Mucosa of stomach (tissue), 1 donor: ENCODE measurements around the gene TPCN1.

Experiments
- H3K27me3 ChIP-seq: one replicate; pipeline ENCODE4 v1.7.0; 2013; ENCODE audit warnings: mild to moderate bottlenecking, low read length; ENCODE audit not compliant: control insufficient read depth, insufficient read depth
- H3K36me3 ChIP-seq: one replicate; pipeline ENCODE4 v1.7.0; 2013; ENCODE audit warnings: low read length; ENCODE audit not compliant: control insufficient read depth, insufficient read depth
- H3K4me1 ChIP-seq: one replicate; pipeline ENCODE4 v1.7.0; 2013; ENCODE audit warnings: mild to moderate bottlenecking, low read length; ENCODE audit not compliant: control insufficient read depth, insufficient read depth
- H3K4me3 ChIP-seq: one replicate; pipeline ENCODE4 v1.7.0; 2013; ENCODE audit warnings: low read length
- H3K9ac ChIP-seq: one replicate; pipeline ENCODE4 v1.7.0; 2013; ENCODE audit warnings: mild to moderate bottlenecking, low read length, moderate library complexity
- H3K9me3 ChIP-seq: one replicate; pipeline ENCODE4 v1.7.0; 2013; ENCODE audit warnings: mild to moderate bottlenecking, low read length, moderate library complexity; ENCODE audit not compliant: control insufficient read depth
- donor health status: Pancreatic carcinoma.

Gene TPCN1

GRCh38 chr12:113221181-113221996, at the start of gene TPCN1:
TPCN1 (plus strand) TSS chr12:113221464; CDS start chr12:113226853, 5,389 bp downstream.
- Histone ChIP-seq H3K9ac (peak within 1 kb of the TSS; percentile 94), H3K9me3 (no peaks in the 10 kb centered on the region), H3K4me1 (peaks cover 24% of the 10 kb centered on the region), H3K27me3 (no peaks in the 10 kb centered on the region), H3K4me3 (peak within 1 kb of the TSS; percentile 86), H3K36me3 (no peaks in the 10 kb centered on the region)

GRCh38 chr12:113171543-113171942, 49.7 kb upstream of the TPCN1 start:
- no peaks in the 10 kb centered on the region for H3K9me3 ChIP-seq
- peaks cover 15% of the 10 kb centered on the region for H3K36me3 ChIP-seq
- H3K9ac ChIP-seq = no peak overlapping the region
- no peaks in the 10 kb centered on the region for H3K27me3 ChIP-seq
- H3K4me3 ChIP-seq = no peak overlapping the region
- no peaks in the 10 kb centered on the region for H3K4me1 ChIP-seq

- no peak overlapping the region for H3K4me3 ChIP-seq
- no peaks in the 10 kb centered on the region for H3K9me3 ChIP-seq
- H3K9ac ChIP-seq = no peak overlapping the region
- H3K27me3 ChIP-seq = no peaks in the 10 kb centered on the region
- H3K4me1 ChIP-seq = no peaks in the 10 kb centered on the region
- peaks cover 22% of the 10 kb centered on the region for H3K36me3 ChIP-seq
Measured at GRCh38 chr12:113172185-113172584, 49.1 kb upstream of the TPCN1 start.

- Histone ChIP-seq H3K36me3 (peaks cover 29% of the 10 kb centered on the region), H3K9me3 (no peaks in the 10 kb centered on the region), H3K4me3 (no peak overlapping the region), H3K9ac (no peak overlapping the region), H3K27me3 (no peaks in the 10 kb centered on the region), H3K4me1 (no peaks in the 10 kb centered on the region)
Measured at GRCh38 chr12:113173081-113173698, 48.1 kb upstream of the TPCN1 start.

- H3K4me3 ChIP-seq = no peak overlapping the region
- no peak overlapping the region for H3K9ac ChIP-seq
- H3K27me3 ChIP-seq = no peaks in the 10 kb centered on the region
- peaks cover 26% of the 10 kb centered on the region for H3K36me3 ChIP-seq
- H3K9me3 ChIP-seq = no peaks in the 10 kb centered on the region
- no peaks in the 10 kb centered on the region for H3K4me1 ChIP-seq
Measured at GRCh38 chr12:113174461-113175384, 46.5 kb upstream of the TPCN1 start.

GRCh38 chr12:113179023-113179422, 42.2 kb upstream of the TPCN1 start:
- Histone ChIP-seq H3K4me3 (no peak overlapping the region), H3K4me1 (no peaks in the 10 kb centered on the region), H3K9me3 (no peaks in the 10 kb centered on the region), H3K9ac (no peak overlapping the region), H3K36me3 (peaks cover 21% of the 10 kb centered on the region), H3K27me3 (no peaks in the 10 kb centered on the region)

- Histone ChIP-seq H3K4me1 (no peaks in the 10 kb centered on the region), H3K4me3 (no peak overlapping the region), H3K9me3 (no peaks in the 10 kb centered on the region), H3K36me3 (peaks cover 21% of the 10 kb centered on the region), H3K9ac (no peak overlapping the region), H3K27me3 (no peaks in the 10 kb centered on the region)
Measured at GRCh38 chr12:113180333-113180732, 40.9 kb upstream of the TPCN1 start.

- Histone ChIP-seq H3K4me3 (no peak overlapping the region), H3K4me1 (no peaks in the 10 kb centered on the region), H3K27me3 (no peaks in the 10 kb centered on the region), H3K9me3 (no peaks in the 10 kb centered on the region), H3K36me3 (peaks cover 16% of the 10 kb centered on the region), H3K9ac (no peak overlapping the region)
Measured at GRCh38 chr12:113181975-113182374, 39.3 kb upstream of the TPCN1 start.

- no peaks in the 10 kb centered on the region for H3K9me3 ChIP-seq
- H3K4me1 ChIP-seq = no peaks in the 10 kb centered on the region
- H3K9ac ChIP-seq = peak overlapping the region; percentile 1
- H3K36me3 ChIP-seq = peaks cover 5% of the 10 kb centered on the region
- H3K27me3 ChIP-seq = no peaks in the 10 kb centered on the region
- no peak overlapping the region for H3K4me3 ChIP-seq
Measured at GRCh38 chr12:113183030-113183589, 38.2 kb upstream of the TPCN1 start.

GRCh38 chr12:113184098-113184899, 37.0 kb upstream of the TPCN1 start:
- H3K36me3 ChIP-seq = peaks cover 5% of the 10 kb centered on the region
- no peaks in the 10 kb centered on the region for H3K27me3 ChIP-seq
- no peaks in the 10 kb centered on the region for H3K4me1 ChIP-seq
- H3K9ac ChIP-seq = peak overlapping the region; percentile 95
- H3K4me3 ChIP-seq = peak overlapping the region; percentile 78
- H3K9me3 ChIP-seq = no peaks in the 10 kb centered on the region

GRCh38 chr12:113184900-113185179, 36.4 kb upstream of the TPCN1 start:
- Histone ChIP-seq H3K4me3 (peak overlapping the region; percentile 78), H3K36me3 (peaks cover 4% of the 10 kb centered on the region), H3K4me1 (no peaks in the 10 kb centered on the region), H3K9me3 (no peaks in the 10 kb centered on the region), H3K9ac (peak overlapping the region; percentile 95), H3K27me3 (no peaks in the 10 kb centered on the region)
